Neuronal stem cell (in vitro differentiated cells): ENCODE data around the gene PRTG.

ENCODE experiments used
- DNase-seq: peaks from one replicate; pipeline ENCODE4 v3.0.0-alpha.2; 2013; ENCODE audit warnings: low spot score
- H2AFZ ChIP-seq: one replicate; pipeline ENCODE4 v1.6.1; 2013; ENCODE audit warnings: mild to moderate bottlenecking, low read length, inconsistent platforms
- H2AK5ac ChIP-seq: 2 replicates; pipeline ENCODE4 v1.6.1; 2013; ENCODE audit warnings: low read depth, mild to moderate bottlenecking, inconsistent platforms, low read length, moderate library complexity, mixed read lengths
- H2BK120ac ChIP-seq: 2 replicates; pipeline ENCODE4 v1.6.1; 2013; ENCODE audit warnings: low read depth, mild to moderate bottlenecking, inconsistent platforms, low read length, moderate library complexity, mixed read lengths
- H2BK12ac ChIP-seq: one replicate; pipeline ENCODE4 v1.6.1; 2013; ENCODE audit warnings: low read length, inconsistent platforms
- H2BK15ac ChIP-seq: 2 replicates; pipeline ENCODE4 v1.6.1; 2013; ENCODE audit warnings: mild to moderate bottlenecking, low read length, inconsistent platforms, mixed read lengths
- H2BK5ac ChIP-seq: one replicate; pipeline ENCODE4 v1.6.1; 2013; ENCODE audit warnings: inconsistent platforms, mild to moderate bottlenecking, low read length, moderate library complexity
- H3K14ac ChIP-seq: one replicate; pipeline ENCODE4 v1.6.1; 2013; ENCODE audit warnings: low read length, inconsistent platforms
- H3K18ac ChIP-seq: 2 replicates; pipeline ENCODE4 v1.6.1; 2013; ENCODE audit warnings: low read length, inconsistent platforms
- H3K23ac ChIP-seq: 2 replicates; pipeline ENCODE4 v1.6.1; 2013; ENCODE audit warnings: low read depth, mild to moderate bottlenecking, mixed read lengths, low read length, inconsistent platforms; ENCODE audit not compliant: poor library complexity
- H3K27ac ChIP-seq: replicated peaks from 3 replicates; pipeline ENCODE4 v1.5.1; 2013; ENCODE audit warnings: low read length, inconsistent platforms
- H3K27me3 ChIP-seq, 3 experiments: 2 replicates each; pipeline ENCODE4 v1.6.1; 2013; ENCODE audit warnings: low read length in 3 of 3, mild to moderate bottlenecking in 2 of 3, inconsistent platforms in 1 of 3, low read depth in 1 of 3, mixed read lengths in 1 of 3, moderate library complexity in 1 of 3; ENCODE audit not compliant: control insufficient read depth in 3 of 3, insufficient read depth in 3 of 3
- H3K36me3 ChIP-seq, 2 donors: replicated peaks in 1 of 2; 2 replicates each; pipeline ENCODE4 v1.6.1; 2013; ENCODE audit warnings: low read length in 2 of 2; ENCODE audit not compliant: control insufficient read depth in 2 of 2, insufficient read depth in 2 of 2
- H3K4ac ChIP-seq: 2 replicates; pipeline ENCODE4 v1.6.1; 2013; ENCODE audit warnings: inconsistent platforms, mild to moderate bottlenecking, low read length, moderate library complexity
- H3K4me1 ChIP-seq, 2 donors: 1 replicate in 1 of 2; 2 replicates in 1 of 2; pipeline ENCODE4 v1.6.1; 2013; ENCODE audit warnings: low read length in 2 of 2, low read depth in 1 of 2; ENCODE audit not compliant: control insufficient read depth in 2 of 2, insufficient read depth in 1 of 2
- H3K4me2 ChIP-seq: one replicate; pipeline ENCODE4 v1.6.1; 2013; ENCODE audit warnings: mild to moderate bottlenecking, low read length, inconsistent platforms; ENCODE audit not compliant: insufficient read depth, poor library complexity, severe bottlenecking
- H3K4me3 ChIP-seq, 2 donors: 2 replicates each; pipeline ENCODE4 v1.5.1; 2013; ENCODE audit warnings: low read length in 2 of 2, mild to moderate bottlenecking in 2 of 2, inconsistent platforms in 1 of 2, moderate library complexity in 1 of 2
- H3K79me1 ChIP-seq: one replicate; pipeline ENCODE4 v1.6.1; 2013; ENCODE audit warnings: low read depth, mild to moderate bottlenecking, inconsistent platforms, low read length, moderate library complexity
- H3K9ac ChIP-seq: one replicate; pipeline ENCODE4 v1.6.1; 2013; ENCODE audit warnings: mild to moderate bottlenecking, low read depth, low read length, inconsistent platforms; ENCODE audit not compliant: poor library complexity
- H3K9me3 ChIP-seq, 2 donors: replicated peaks in 1 of 2; 2 replicates each; pipeline versions ENCODE3 to v1.6.1; 2013; ENCODE audit warnings: low read length in 2 of 2, mild to moderate bottlenecking in 2 of 2, inconsistent platforms in 1 of 2, low read depth in 1 of 2, mixed read lengths in 1 of 2, moderate library complexity in 1 of 2; ENCODE audit not compliant: control insufficient read depth in 2 of 2, insufficient read depth in 1 of 2
- H4K8ac ChIP-seq: one replicate; pipeline ENCODE4 v1.6.1; 2013; ENCODE audit warnings: low read depth, mild to moderate bottlenecking, inconsistent platforms, low read length, moderate library complexity
- H4K91ac ChIP-seq: one replicate; pipeline ENCODE4 v1.6.1; 2013; ENCODE audit warnings: low read length, low read depth, mild to moderate bottlenecking, inconsistent platforms; ENCODE audit not compliant: poor library complexity
- WGBS, 2 donors: extraction: QIAGEN DNeasy Blood & Tissue Kit; methylation state at CpG; one replicate each; pipeline ENCODE4 v1.1.7; 2013; ENCODE audit warnings: missing lambda C conversion rate in 2 of 2, mixed read lengths in 1 of 2; ENCODE audit not compliant: insufficient read length in 2 of 2, insufficient replicate concordance in 1 of 2; ENCODE audit errors: extremely low coverage in 2 of 2; 5-methylcytosine and 5-hydroxymethylcytosine counted together

Gene PRTG

GRCh38 chr15:55661428-55661827 lies 81.5 kb downstream of the PRTG start:
- Histone ChIP-seq H3K23ac (no peak overlapping the region), H4K8ac (no peak overlapping the region), H3K14ac (no peak overlapping the region), H2BK5ac (no peak overlapping the region), H3K27ac (peak overlapping the region; percentile 11), H3K18ac (no peak overlapping the region), H4K91ac (no peak overlapping the region), H2BK120ac (no peak overlapping the region), H3K9me3 (peaks cover 0 to 5% of the 10 kb centered on the region in 2 donors), H3K4me3 (no peak overlapping the region), H2AK5ac (no peak overlapping the region), H3K27me3 (no peaks in the 10 kb centered on the region), H3K4me1 (peaks cover 8 to 40% of the 10 kb centered on the region in 2 donors), H3K36me3 (peaks cover 6 to 90% of the 10 kb centered on the region in 2 donors), H3K9ac (no peak overlapping the region), H2BK15ac (no peak overlapping the region), H3K79me1 (peaks cover 4% of the 10 kb centered on the region), H2BK12ac (no peak overlapping the region), H2AFZ (no peak overlapping the region), H3K4ac (no peak overlapping the region), H3K4me2 (no peak overlapping the region)
- peak; percentile 26 for DNase-seq

GRCh38 chr15:55660153-55660552 lies 82.8 kb downstream of the PRTG start:
- H2AFZ ChIP-seq = no peak overlapping the region
- H3K4me1 ChIP-seq = peaks cover 8 to 48% of the 10 kb centered on the region in 2 donors
- no peak overlapping the region for H3K27ac ChIP-seq
- H3K14ac ChIP-seq = no peak overlapping the region
- H3K18ac ChIP-seq = no peak overlapping the region
- no peak overlapping the region for H3K23ac ChIP-seq
- peaks cover 4% of the 10 kb centered on the region for H3K79me1 ChIP-seq
- H2BK12ac ChIP-seq = no peak overlapping the region
- no peak overlapping the region for H4K91ac ChIP-seq
- no peak overlapping the region for H2BK5ac ChIP-seq
- DNase-seq = no peak
- H2BK15ac ChIP-seq = no peak overlapping the region
- H4K8ac ChIP-seq = no peak overlapping the region
- no peak overlapping the region for H2AK5ac ChIP-seq
- WGBS, 2 donors = no CpG with 5 or more reads among the region's 5 CpGs
- H3K4ac ChIP-seq = no peak overlapping the region
- no peaks in the 10 kb centered on the region for H3K9me3 ChIP-seq
- H2BK120ac ChIP-seq = no peak overlapping the region
- no peak overlapping the region for H3K4me3 ChIP-seq
- peaks cover 6 to 90% of the 10 kb centered on the region in 2 donors for H3K36me3 ChIP-seq
- H3K27me3 ChIP-seq = no peaks in the 10 kb centered on the region
- H3K9ac ChIP-seq = no peak overlapping the region
- no peak overlapping the region for H3K4me2 ChIP-seq

GRCh38 chr15:55659481-55659880 lies 83.5 kb downstream of the PRTG start:
- H2AK5ac ChIP-seq = no peak overlapping the region
- H2AFZ ChIP-seq = no peak overlapping the region
- H2BK12ac ChIP-seq = no peak overlapping the region
- no peak overlapping the region for H2BK120ac ChIP-seq
- H2BK5ac ChIP-seq = no peak overlapping the region
- WGBS, 2 donors = no CpG with 5 or more reads among the region's 11 CpGs
- no peak overlapping the region for H3K9ac ChIP-seq
- no peak overlapping the region for H3K27ac ChIP-seq
- no peak overlapping the region for H3K4me2 ChIP-seq
- DNase-seq = no peak
- H3K4ac ChIP-seq = no peak overlapping the region
- no peaks in the 10 kb centered on the region for H3K9me3 ChIP-seq
- H3K14ac ChIP-seq = no peak overlapping the region
- H3K27me3 ChIP-seq = no peaks in the 10 kb centered on the region
- H2BK15ac ChIP-seq = no peak overlapping the region
- peaks cover 8 to 53% of the 10 kb centered on the region in 2 donors for H3K4me1 ChIP-seq
- no peak overlapping the region for H4K8ac ChIP-seq
- no peak overlapping the region for H3K18ac ChIP-seq
- no peak overlapping the region for H4K91ac ChIP-seq
- H3K4me3 ChIP-seq = no peak overlapping the region
- no peak overlapping the region for H3K23ac ChIP-seq
- peaks cover 4 to 90% of the 10 kb centered on the region in 2 donors for H3K36me3 ChIP-seq
- H3K79me1 ChIP-seq = peaks cover 3% of the 10 kb centered on the region

GRCh38 chr15:55658886-55659285 lies 84.1 kb downstream of the PRTG start:
- no CpG with 5 or more reads among the region's 1 CpG for WGBS, 2 donors
- Histone ChIP-seq H4K91ac (no peak overlapping the region), H3K36me3 (peaks cover 3 to 90% of the 10 kb centered on the region in 2 donors), H3K18ac (no peak overlapping the region), H3K27me3 (no peaks in the 10 kb centered on the region), H2AK5ac (no peak overlapping the region), H3K4me1 (peaks cover 10 to 58% of the 10 kb centered on the region in 2 donors), H3K23ac (no peak overlapping the region), H2BK5ac (no peak overlapping the region), H3K4me3 (no peak overlapping the region), H2BK12ac (no peak overlapping the region), H3K9me3 (no peaks in the 10 kb centered on the region), H3K9ac (no peak overlapping the region), H2BK15ac (no peak overlapping the region), H3K4ac (no peak overlapping the region), H3K79me1 (peaks cover 2% of the 10 kb centered on the region), H3K27ac (no peak overlapping the region), H4K8ac (no peak overlapping the region), H3K4me2 (no peak overlapping the region), H2AFZ (no peak overlapping the region), H2BK120ac (no peak overlapping the region), H3K14ac (no peak overlapping the region)
- DNase-seq = no peak
